IMR-90 (cell line): ENCODE measurements around the gene PHF5A. TPM values are rescaled to one million over a fixed set of nuclear protein-coding genes. Genes with fewer than 3 reads are reported as not detected.
A peak's percentile ranks its signal among the peaks of the same experiment; 100 is the strongest.

ENCODE experiments used
- ATAC-seq: fragments of 200-7000 bp; cut with Tn5 transposase; 2 replicates; pipeline ENCODE4 v1.9.1; 2020; ENCODE audit warnings: low read depth, mild to moderate bottlenecking, moderate library complexity
- BruUV-seq: library from RNA; stranded (reverse); fragments of 400-500 nt; replicated peaks from 2 replicates; lab custom pipeline; 2021; lab: Mats Ljungman, UMichigan
- CTCF ChIA-PET: fragments of 300-600 bp; formaldehyde crosslinking; extraction: SDS; loops from one replicate; lab custom pipeline; 2021; ENCODE audit warnings: antibody characterized with exemption; lab: Yijun Ruan, JAX
- POLR2A ChIA-PET: fragments of 300-600 bp; sonication (Branson Sonifier 250); formaldehyde crosslinking; loops from one replicate; lab custom pipeline; 2022; ENCODE audit warnings: antibody characterized with exemption; ENCODE audit not compliant: unreplicated experiment; lab: Charles Lee
- DNase-seq: peaks from one replicate; pipeline ENCODE4 v3.0.0; 2013
- H2AFZ ChIP-seq: replicated peaks from 2 replicates; pipeline ENCODE3; 2013; ENCODE audit warnings: low read length, mild to moderate bottlenecking; ENCODE audit not compliant: poor library complexity
- H2AK5ac ChIP-seq: 2 replicates; pipeline ENCODE4 v1.6.1; 2013; ENCODE audit warnings: low read depth, low read length, inconsistent platforms
- H2AK9ac ChIP-seq: replicated peaks from 2 replicates; pipeline ENCODE3; 2013; ENCODE audit warnings: mild to moderate bottlenecking, low read depth, low read length, moderate library complexity; ENCODE audit not compliant: poor library complexity
- H2BK120ac ChIP-seq: 2 replicates; pipeline ENCODE4 v1.6.1; 2013; ENCODE audit warnings: low read depth, low read length, inconsistent platforms
- H2BK15ac ChIP-seq: 3 replicates; pipeline ENCODE4 v1.6.1; 2013; ENCODE audit warnings: low read depth, low read length, inconsistent platforms
- H2BK20ac ChIP-seq: 2 replicates; pipeline ENCODE4 v1.6.1; 2013; ENCODE audit warnings: low read depth, mild to moderate bottlenecking, inconsistent platforms, low read length, moderate library complexity
- H2BK5ac ChIP-seq: 2 replicates; pipeline ENCODE4 v1.6.1; 2013; ENCODE audit warnings: mild to moderate bottlenecking, low read depth, low read length, inconsistent platforms; ENCODE audit not compliant: poor library complexity, severe bottlenecking
- H3K14ac ChIP-seq: replicated peaks from 2 replicates; pipeline ENCODE4 v1.6.1; 2013; ENCODE audit warnings: low read depth, low read length, inconsistent platforms
- H3K18ac ChIP-seq: 2 replicates; pipeline ENCODE4 v1.6.1; 2013; ENCODE audit warnings: low read depth, low read length, control low read depth
- H3K23ac ChIP-seq: 2 replicates; pipeline ENCODE4 v1.6.1; 2013; ENCODE audit warnings: low read depth, low read length, inconsistent platforms
- H3K27ac ChIP-seq: 2 replicates; pipeline ENCODE4 v1.5.1; 2013; ENCODE audit warnings: mild to moderate bottlenecking, control low read depth, low read length; ENCODE audit not compliant: insufficient read depth
- H3K27me3 ChIP-seq: 2 replicates; pipeline ENCODE4 v1.6.1; 2013; ENCODE audit warnings: low read length; ENCODE audit not compliant: control insufficient read depth, insufficient read depth
- H3K36me3 ChIP-seq: 2 replicates; pipeline ENCODE4 v1.6.1; 2013; ENCODE audit warnings: low read length, mixed read lengths; ENCODE audit not compliant: control insufficient read depth, insufficient read depth
- H3K4ac ChIP-seq: 2 replicates; pipeline ENCODE4 v1.6.1; 2013; ENCODE audit warnings: low read depth, low read length, inconsistent platforms
- H3K4me1 ChIP-seq: 2 replicates; pipeline ENCODE4 v1.6.1; 2013; ENCODE audit warnings: low read length, mixed read lengths; ENCODE audit not compliant: control insufficient read depth, insufficient read depth
- H3K4me2 ChIP-seq: 2 replicates; pipeline ENCODE4 v1.6.1; 2013; ENCODE audit warnings: low read depth, mild to moderate bottlenecking, control low read depth, low read length, moderate library complexity
- H3K4me3 ChIP-seq: 2 replicates; pipeline ENCODE4 v1.5.1; 2013; ENCODE audit warnings: low read depth, mild to moderate bottlenecking, control low read depth, low read length, moderate library complexity; ENCODE audit not compliant: insufficient read depth
- H3K56ac ChIP-seq: 2 replicates; pipeline ENCODE4 v1.6.1; 2013; ENCODE audit warnings: low read length, inconsistent platforms; ENCODE audit not compliant: insufficient read depth; ENCODE audit errors: extremely low read depth
- H3K79me1 ChIP-seq, 2 experiments: 2 replicates each; pipeline ENCODE4 v1.6.1; 2013; ENCODE audit warnings: low read length in 2 of 2, inconsistent platforms in 1 of 2, low read depth in 1 of 2
- H3K9ac ChIP-seq: 2 replicates; pipeline ENCODE4 v1.6.1; 2013; ENCODE audit warnings: low read depth, low read length, control low read depth
- H3K9me1 ChIP-seq: 2 replicates; pipeline ENCODE4 v1.6.1; 2013; ENCODE audit warnings: low read length, inconsistent platforms; ENCODE audit not compliant: insufficient read depth
- H3K9me3 ChIP-seq: 2 replicates; pipeline ENCODE4 v1.6.1; 2013; ENCODE audit warnings: low read length; ENCODE audit not compliant: control insufficient read depth, insufficient read depth
- H4K20me1 ChIP-seq: 2 replicates; pipeline ENCODE4 v1.6.1; 2013; ENCODE audit warnings: low read length, inconsistent platforms; ENCODE audit not compliant: insufficient read depth
- H4K5ac ChIP-seq: 2 replicates; pipeline ENCODE4 v1.6.1; 2013; ENCODE audit warnings: mild to moderate bottlenecking, low read depth, low read length, control low read depth
- H4K8ac ChIP-seq, 2 experiments: 2 replicates each; pipeline ENCODE4 v1.6.1; 2013; ENCODE audit warnings: low read depth in 2 of 2, low read length in 2 of 2, control low read depth in 1 of 2, inconsistent platforms in 1 of 2
- H4K91ac ChIP-seq: 2 replicates; pipeline ENCODE4 v1.6.1; 2013; ENCODE audit warnings: low read depth, low read length, inconsistent platforms; ENCODE audit not compliant: insufficient read depth
- CHD1 ChIP-seq: IDR thresholded peaks from 2 replicates; pipeline ENCODE4 v1.6.1; 2012; ENCODE audit warnings: low read depth, low read length, improper control_type of control experiment
- CTCF ChIP-seq: conservative IDR thresholded peaks from 2 replicates; pipeline ENCODE4 v1.5.1; 2012; ENCODE audit warnings: mild to moderate bottlenecking, low read depth, low read length, improper control_type of control experiment
- ELK1 ChIP-seq: fragments of 150-350 bp; IDR thresholded peaks from 2 replicates; pipeline ENCODE4 v1.6.1; 2016; ENCODE audit warnings: low read depth, mild to moderate bottlenecking, low read length, moderate library complexity, borderline replicate concordance
- FOS ChIP-seq: fragments of 150-350 bp; IDR thresholded peaks from 2 replicates; pipeline ENCODE4 v1.6.1; 2016; ENCODE audit warnings: low read depth, low read length
- MAFK ChIP-seq: IDR thresholded peaks from 2 replicates; pipeline ENCODE4 v1.6.1; 2012; ENCODE audit warnings: low read depth, low read length, improper control_type of control experiment
- POLR2A ChIP-seq: IDR thresholded peaks from 2 replicates; pipeline ENCODE4 v1.6.1; 2012; ENCODE audit warnings: mild to moderate bottlenecking, low read depth, low read length
- RAD21 ChIP-seq: IDR thresholded peaks from 2 replicates; pipeline ENCODE4 v1.6.1; 2012; ENCODE audit warnings: low read length, improper control_type of control experiment
- RCOR1 ChIP-seq: IDR thresholded peaks from 2 replicates; pipeline ENCODE4 v1.6.1; 2012; ENCODE audit warnings: mild to moderate bottlenecking, low read length, improper control_type of control experiment; ENCODE audit not compliant: insufficient replicate concordance
- RFX5 ChIP-seq: IDR thresholded peaks from 2 replicates; pipeline ENCODE4 v1.8.0; 2012; ENCODE audit warnings: low read depth, mild to moderate bottlenecking, low read length, moderate library complexity
- WGBS, 2 experiments: methylation state at CpG; one replicate each; pipeline versions ENCODE4 v1.1.5 to v1.1.7; 2013; ENCODE audit warnings: missing lambda C conversion rate in 2 of 2; ENCODE audit not compliant: insufficient read length in 1 of 2; ENCODE audit errors: extremely low coverage in 2 of 2; 5-methylcytosine and 5-hydroxymethylcytosine counted together
- dilution Hi-C: fragments of 300-500 bp; cut with HindIII; formaldehyde crosslinking; loops from one replicate; pipeline ENCODE4 v1.14.3; 2018; ENCODE audit warnings: low sequenced_read_pairs; ENCODE audit not compliant: unreplicated experiment
- in situ Hi-C: fragments of 300-500 bp; cut with MboI; formaldehyde crosslinking; loops from 3 replicates; pipeline ENCODE4 v1.14.3; 2019; ENCODE audit warnings: low sequenced_read_pairs, inconsistent platforms, mixed read lengths
- intact Hi-C: fragments of 100-400 bp; cut with micrococcal nuclease; formaldehyde crosslinking; loops from 2 replicates; pipeline ENCODE4 v1.10.0; 2022
- polyA plus RNA-seq, 3 experiments: library from polyadenylated mRNA; depleted of rRNA; stranded (reverse); fragments of >200 nt; gene quantifications; 2 replicates each; pipeline ENCODE4 v1.2.3, GENCODE V29; 2012; ENCODE audit warnings: low replicate concordance in 1 of 3
- total RNA-seq: library from RNA; depleted of rRNA; stranded (reverse); fragments of >200 nt; gene quantifications from 2 replicates; pipeline ENCODE4 v1.2.3, GENCODE V29; 2012

PHF5A gene
- total and polyA plus RNA-seq, 2 of the 4 experiments (the other 2 are of a cell fraction): 50.9 to 54.9 TPM

GRCh38 chr22:41429232-41429950, 39.1 kb downstream of the PHF5A start:
- intact Hi-C loops (no loop called here), in situ Hi-C loops (no loop called here), dilution Hi-C loops (no loop called here)
- Histone ChIP-seq H3K27ac (no peak overlapping the region), H2BK15ac (no peak overlapping the region), H3K9me3 (no peaks in the 10 kb centered on the region), H4K5ac (no peak overlapping the region), H3K23ac (no peak overlapping the region), H3K14ac (no peak overlapping the region), H3K18ac (no peak overlapping the region), H4K20me1 (peaks cover 35% of the 10 kb centered on the region), H2AFZ (peak overlapping the region; percentile 5), H3K27me3 (no peaks in the 10 kb centered on the region), H3K4me1 (no peaks in the 10 kb centered on the region), H3K9me1 (peaks cover 11% of the 10 kb centered on the region), H2BK5ac (no peak overlapping the region), H3K56ac (no peak overlapping the region), H3K36me3 (peaks cover 26% of the 10 kb centered on the region), H2BK120ac (no peak overlapping the region), H3K9ac (no peak overlapping the region), H2AK5ac (no peak overlapping the region), H4K91ac (no peak overlapping the region), H3K4me2 (no peak overlapping the region), H4K8ac (no peak overlapping the region), H3K4ac (no peak overlapping the region), H2AK9ac (peak overlapping the region; percentile 9), H3K4me3 (no peak overlapping the region), H2BK20ac (no peak overlapping the region), H3K79me1 (peaks cover 9 to 34% of the 10 kb centered on the region in 2 experiments)
- TF ChIP-seq FOS: no peak
- TF ChIP-seq RAD21: no peak
- no peak for TF ChIP-seq MAFK
- TF ChIP-seq RFX5: no peak
- no peak for TF ChIP-seq POLR2A
- TF ChIP-seq ELK1: no peak
- TF ChIP-seq CHD1: no peak
- no peak for TF ChIP-seq RCOR1
- TF ChIP-seq CTCF: no peak
- WGBS, 2 experiments: 83% methylated on average over 3 of the region's 13 CpGs; no CpG with 5 or more reads in 1 of the 2 experiments
- POLR2A ChIA-PET: no interaction called here
- BruUV-seq: no TSS peak
- CTCF ChIA-PET: interaction anchor here (0.6 to 0.7 kb wide), 2 partner anchors 61 to 849 kb away, joined by 3 to 6 read pairs; no protein-coding TSS in a partner anchor
- DNase-seq (no peak), ATAC-seq (no peak)
